WTC11 (cell line): ENCODE data around the gene GPER1.

Experiments used
- CTCF ChIP-seq: fragments of 200-600 bp; IDR thresholded peaks from 2 replicates; pipeline ENCODE4 v1.8.0; 2022; ENCODE audit warnings: antibody characterized with exemption
- E2F1 ChIP-seq: sonication (generic); formaldehyde crosslinking; IDR thresholded peaks from 2 replicates; pipeline ENCODE4 v1.8.0; 2022; ENCODE audit warnings: mild to moderate bottlenecking, missing genetic modification reagents
- HMGXB4 ChIP-seq: sonication (generic); formaldehyde crosslinking; IDR thresholded peaks from 2 replicates; pipeline ENCODE4 v1.8.1; 2023; ENCODE audit warnings: mild to moderate bottlenecking, moderate library complexity, missing genetic modification reagents
- JUN ChIP-seq: sonication (generic); formaldehyde crosslinking; IDR thresholded peaks from 2 replicates; pipeline ENCODE4 v1.8.0; 2023; ENCODE audit warnings: mild to moderate bottlenecking, missing genetic modification reagents
- NR1H2 ChIP-seq: sonication (generic); formaldehyde crosslinking; IDR thresholded peaks from 2 replicates; pipeline ENCODE4 v1.9.0; 2021; ENCODE audit warnings: mild to moderate bottlenecking, moderate library complexity, missing genetic modification reagents
- NR2C2 ChIP-seq: sonication (generic); formaldehyde crosslinking; IDR thresholded peaks from 2 replicates; pipeline ENCODE4 v1.8.0; 2022; ENCODE audit warnings: mild to moderate bottlenecking, missing genetic modification reagents
- STAT6 ChIP-seq: sonication (generic); formaldehyde crosslinking; conservative IDR thresholded peaks from 2 replicates; pipeline ENCODE4 v1.8.1; 2023; ENCODE audit warnings: mild to moderate bottlenecking, low read depth, missing genetic modification reagents, moderate library complexity
- USF1 ChIP-seq: sonication (generic); formaldehyde crosslinking; IDR thresholded peaks from 2 replicates; pipeline ENCODE4 v1.8.0; 2022; ENCODE audit warnings: mild to moderate bottlenecking, missing genetic modification reagents
- ZNF281 ChIP-seq: sonication (generic); formaldehyde crosslinking; IDR thresholded peaks from 2 replicates; pipeline ENCODE4 v1.8.0; 2023; ENCODE audit warnings: mild to moderate bottlenecking, missing genetic modification reagents

- TF ChIP-seq JUN (CRISPR knock-in tag) (no peak), CTCF (no peak), NR1H2 (CRISPR knock-in tag) (no peak), E2F1 (CRISPR knock-in tag) (no peak), HMGXB4 (CRISPR knock-in tag) (no peak), STAT6 (CRISPR knock-in tag) (no peak), ZNF281 (CRISPR knock-in tag) (no peak), NR2C2 (CRISPR knock-in tag) (no peak), USF1 (CRISPR knock-in tag) (no peak)
Observed at GRCh38 chr7:1042492-1042833, 45.5 kb upstream of the GPER1 start.
